ENCODE data around the gene CALCR.
"Not testable (repeated sequence)": the region's sequence is repeated elsewhere in the genome, so short reads cannot be mapped to it uniquely, and the experiment has no call there.

Gene CALCR

DNA sequence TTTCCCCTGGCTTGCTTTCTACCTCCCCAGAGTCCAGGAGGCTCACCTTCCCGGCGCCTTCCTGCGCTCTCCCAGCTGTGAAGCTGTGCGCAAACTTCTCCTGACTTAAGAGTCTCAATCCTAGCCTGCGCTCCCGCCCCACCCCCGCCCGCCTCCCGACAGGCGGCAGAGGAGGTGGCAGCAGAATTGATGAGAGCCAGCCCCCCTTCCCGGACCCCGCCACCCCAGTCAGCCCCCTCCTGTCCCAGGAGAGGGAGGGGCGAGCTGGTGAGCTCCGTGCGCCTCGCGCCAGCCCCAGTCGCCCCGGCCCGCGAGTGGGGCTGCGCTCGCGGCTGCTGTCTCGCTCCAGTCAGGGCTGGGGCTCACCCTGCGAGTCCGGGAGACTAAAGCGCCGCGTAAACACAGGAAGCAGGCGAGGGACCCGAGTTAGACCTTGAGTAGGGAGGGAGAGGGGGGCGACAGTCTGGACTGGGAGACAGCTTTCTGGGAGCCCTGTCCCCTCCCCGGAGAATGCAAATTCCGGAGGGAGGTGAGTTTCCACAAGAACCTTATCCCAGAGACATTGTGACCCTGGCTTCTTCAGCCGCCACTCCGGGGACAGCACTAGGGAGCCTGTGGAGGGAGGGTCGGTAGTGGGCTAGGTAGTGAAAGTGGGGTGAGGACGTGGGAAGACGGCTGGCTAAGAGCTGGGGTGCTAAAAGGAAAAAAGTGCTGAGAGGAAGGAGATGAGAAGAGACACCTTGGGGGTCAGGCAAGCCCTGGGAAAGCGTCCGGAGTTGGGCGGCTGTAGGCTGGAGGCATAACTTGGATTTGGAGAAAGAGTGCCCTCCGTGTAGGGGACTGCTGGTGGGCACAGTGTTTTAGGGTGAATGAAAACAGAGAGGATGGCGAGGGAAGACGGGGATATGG, at the start of gene CALCR:
Gene CALCR, minus strand, starts transcription at position 79 of the 909 bp plus-strand sequence. CDS start 87,743 bp downstream, outside the sequence.
- no peak for DNase-seq (ENCODE audit: low read depth)

DNA sequence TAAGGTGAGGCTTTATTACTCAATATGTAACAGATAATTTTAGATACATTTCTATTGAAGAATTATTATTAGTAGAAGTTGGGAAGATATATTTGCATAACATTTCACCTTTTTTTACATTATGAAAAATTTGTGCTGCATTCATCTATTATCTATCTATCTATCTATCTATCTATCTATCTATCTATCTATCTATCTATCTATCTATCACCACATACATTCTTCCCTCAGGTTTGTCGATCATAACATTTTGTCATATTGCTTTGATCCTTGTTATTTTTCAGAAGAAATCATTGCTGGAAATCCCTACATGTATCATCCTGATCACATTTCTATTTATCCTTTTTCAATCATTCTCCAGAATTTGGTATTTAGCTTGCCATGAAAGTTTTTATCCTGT, 49.3 kb upstream of the CALCR start:
- no peak for DNase-seq (ENCODE audit: low read depth)

DNA sequence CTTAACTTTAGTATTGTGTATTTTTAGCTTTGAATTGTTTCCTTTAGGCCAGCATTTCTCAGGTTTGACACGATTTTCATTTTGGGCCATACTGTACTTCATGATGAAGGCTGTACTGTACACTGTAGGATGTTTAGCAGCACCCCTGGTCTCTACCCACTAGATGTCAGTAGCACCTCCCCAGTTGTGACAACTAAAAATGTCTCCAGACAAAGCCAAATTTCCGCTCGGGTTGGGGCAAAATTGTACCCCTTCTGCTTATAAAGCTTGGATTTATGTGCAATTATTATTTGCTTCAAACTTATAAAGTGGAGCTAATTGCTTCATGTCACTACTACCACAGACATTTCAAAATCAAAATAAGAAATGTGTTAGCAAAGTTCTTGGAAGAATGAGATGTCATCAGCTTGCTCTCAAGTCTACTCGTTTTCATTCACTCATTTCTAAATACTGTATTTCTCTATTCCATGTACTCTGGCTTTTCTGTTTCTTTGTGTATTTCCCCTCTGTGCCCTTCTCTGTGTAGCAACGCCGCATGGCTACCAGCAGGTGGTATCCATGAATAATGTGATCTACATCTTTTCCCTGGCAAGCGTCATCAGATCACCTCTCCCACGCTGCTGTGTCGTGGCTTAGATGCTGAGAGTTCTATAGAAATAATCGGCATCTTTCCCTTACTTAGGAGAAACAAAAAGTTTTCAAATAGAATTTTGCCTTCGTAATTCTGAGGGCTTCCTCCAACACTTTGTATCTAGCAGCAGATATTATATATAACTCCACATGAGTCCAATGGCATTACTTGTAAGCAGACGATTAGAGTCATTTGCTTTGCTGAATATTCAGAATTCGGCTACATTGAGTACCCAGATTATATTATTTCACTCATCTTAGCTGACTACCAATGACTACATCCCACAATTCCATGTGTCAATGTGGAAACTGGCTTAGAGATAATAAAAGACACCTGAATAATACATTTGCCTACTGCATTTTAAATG, 47.8 kb upstream of the CALCR start:
- DNase-seq (ENCODE audit: low read depth): no peak

DNA sequence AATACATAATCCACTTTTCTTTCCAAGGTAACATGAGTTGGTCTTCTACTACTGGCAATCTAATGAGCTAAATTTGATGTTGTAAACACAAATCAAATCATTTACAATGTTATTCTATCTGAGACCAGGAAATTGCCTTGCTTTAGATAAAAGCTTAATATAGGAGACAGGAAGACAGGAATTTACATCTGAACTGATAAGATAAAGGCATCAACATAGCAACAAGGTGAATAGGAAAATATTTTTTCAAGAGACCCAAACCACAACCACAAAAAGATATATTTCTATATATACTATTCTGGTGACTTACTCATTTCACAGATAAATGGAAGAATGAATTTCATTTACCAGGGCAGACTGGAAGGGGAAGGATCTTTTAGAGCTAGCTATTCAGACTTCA, 46.3 kb upstream of the CALCR start:
- DNase-seq (ENCODE audit: low read depth): no peak

DNA sequence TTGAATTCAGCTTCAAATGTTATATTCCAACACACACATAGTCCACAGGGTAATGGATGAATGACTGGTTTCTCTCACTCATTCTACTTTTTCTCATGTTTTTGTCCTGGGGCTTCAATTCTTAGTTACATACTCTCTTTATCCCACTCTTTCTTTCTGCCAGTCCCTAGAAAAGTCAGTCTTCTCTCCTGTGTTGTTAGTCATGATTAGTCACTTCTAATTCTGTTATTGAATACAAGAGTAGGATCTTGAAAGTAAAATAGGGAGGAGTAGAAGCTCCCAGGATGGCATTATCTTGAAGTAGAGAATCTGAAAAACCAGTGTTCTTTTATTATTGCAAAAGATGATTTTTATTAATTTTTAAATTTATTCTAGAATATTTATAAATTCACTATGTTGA, 45.5 kb upstream of the CALCR start:
- no peak for DNase-seq (ENCODE audit: low read depth)

DNA sequence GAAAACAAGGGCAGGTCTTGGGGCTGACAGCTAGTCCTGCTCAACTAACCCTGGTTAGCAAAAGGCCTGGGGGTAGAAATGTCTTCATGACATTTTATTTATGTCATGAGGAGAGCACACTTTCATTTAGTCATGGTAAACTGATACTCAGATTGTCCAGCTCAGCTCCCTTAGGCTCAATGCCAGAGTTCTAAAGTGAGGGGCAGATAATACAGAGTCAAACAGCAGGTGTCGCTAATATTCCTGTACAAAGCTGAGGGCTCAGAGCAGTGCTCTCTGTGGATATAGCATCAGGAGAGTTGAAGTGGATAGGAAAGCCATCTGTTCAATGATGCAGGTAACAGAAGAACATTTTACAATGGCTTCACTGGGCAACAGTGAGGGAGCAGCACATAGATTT, 26.8 kb upstream of the CALCR start:
- no peak for DNase-seq (ENCODE audit: low read depth)

DNA sequence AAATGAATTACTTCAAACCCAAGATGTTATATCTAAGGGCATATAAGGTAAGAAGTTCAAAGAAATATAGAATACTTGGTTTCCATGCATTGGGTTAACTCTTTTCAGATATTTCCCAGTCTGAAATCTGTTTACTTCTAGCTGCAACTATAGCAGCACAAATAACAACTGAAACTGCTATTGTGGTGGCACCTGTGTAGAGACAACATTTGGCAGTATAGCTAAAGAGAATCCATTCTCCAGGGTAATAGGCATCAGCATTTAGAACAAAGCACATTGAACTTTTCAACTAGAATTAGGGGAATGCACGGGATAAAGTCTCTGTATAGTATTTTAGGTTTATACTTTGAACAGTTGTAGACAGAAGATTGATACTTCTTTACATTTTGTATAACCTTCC, 19.7 kb upstream of the CALCR start:
- DNase-seq (ENCODE audit: low read depth): no peak

DNA sequence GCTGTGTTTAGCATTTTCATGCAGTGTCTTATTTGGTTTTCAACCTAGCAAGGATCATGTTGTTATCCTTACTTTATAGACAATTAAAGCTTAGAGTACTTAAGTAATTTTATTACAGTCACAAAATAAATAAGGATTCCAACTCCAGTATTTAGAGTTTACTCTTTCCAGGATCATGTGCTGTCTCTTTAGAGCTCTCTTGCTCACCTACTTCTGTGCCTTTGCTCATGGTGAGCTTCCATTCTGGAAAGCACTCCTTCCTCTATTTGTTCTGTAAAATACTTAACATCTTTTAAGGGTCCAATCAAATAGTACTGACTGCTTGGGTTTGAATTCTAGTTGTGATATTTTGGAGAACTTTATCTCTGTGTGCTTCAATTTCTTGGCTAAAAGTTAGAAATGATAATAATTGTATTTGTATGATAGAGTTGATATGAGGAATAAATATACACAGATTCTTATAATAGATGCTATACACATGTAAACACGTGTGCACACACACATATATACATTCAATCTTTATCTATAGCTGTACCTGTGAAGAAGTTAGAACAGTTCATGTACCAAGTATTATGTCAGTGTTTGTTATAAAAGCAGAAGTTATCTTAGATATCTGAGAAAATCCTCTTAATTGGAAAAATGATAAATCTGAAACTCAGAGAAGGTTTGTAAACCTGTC, 18.2 kb upstream of the CALCR start:
- no peak for DNase-seq (ENCODE audit: low read depth)

DNA sequence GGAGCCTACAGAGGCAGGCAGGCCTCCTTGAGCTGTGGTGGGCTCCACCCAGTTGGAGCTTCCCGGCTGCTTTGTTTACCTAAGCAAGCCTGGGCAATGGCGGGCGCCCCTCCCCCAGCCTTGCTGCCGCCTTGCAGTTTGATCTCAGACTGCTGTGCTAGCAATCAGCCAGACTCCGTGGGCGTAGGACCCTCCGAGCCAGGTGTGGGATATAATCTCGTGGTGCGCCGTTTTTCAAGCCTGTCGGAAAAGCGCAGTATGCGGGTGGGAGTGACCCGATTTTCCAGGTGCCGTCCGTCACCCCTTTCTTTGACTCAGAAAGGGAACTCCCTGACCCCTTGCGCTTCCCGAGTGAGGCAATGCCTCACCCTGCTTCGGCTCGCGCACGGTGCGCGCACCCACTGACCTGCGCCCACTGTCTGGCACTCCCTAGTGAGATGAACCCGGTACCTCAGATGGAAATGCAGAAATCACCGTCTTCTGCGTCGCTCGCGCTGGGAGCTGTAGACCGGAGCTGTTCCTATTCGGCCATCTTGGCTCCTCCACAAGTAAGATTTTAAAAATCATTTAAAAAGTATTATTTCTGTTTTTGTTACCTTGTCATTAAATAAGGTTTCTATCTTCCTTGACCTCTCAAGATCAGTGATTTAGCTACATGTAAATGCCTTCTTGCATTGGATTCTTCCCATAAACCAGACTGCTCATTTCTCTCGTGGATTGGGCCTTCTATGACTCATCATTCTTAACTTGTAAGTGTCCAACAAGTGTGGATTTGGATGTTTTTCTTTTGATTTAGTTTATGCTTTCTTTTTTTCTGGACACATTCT, 16.9 kb upstream of the CALCR start:
- not testable (repeated sequence) for DNase-seq (ENCODE audit: low read depth)

DNA sequence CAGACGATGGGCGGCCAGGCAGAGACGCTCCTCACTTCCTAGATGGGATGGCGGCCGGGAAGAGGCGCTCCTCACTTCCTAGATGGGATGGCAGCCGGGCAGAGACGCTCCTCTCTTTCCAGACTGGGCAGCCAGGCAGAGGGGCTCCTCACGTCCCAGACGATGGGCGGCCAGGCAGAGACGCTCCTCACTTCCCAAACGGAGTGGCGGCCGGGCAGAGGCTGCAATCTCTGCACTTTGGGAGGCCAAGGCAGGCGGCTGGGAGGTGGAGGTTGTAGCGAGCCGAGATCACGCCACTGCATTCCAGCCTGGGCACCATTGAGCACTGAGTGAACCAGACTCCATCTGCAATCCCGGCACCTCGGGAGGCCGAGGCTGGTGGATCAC, 11.9 kb upstream of the CALCR start:
- not testable (repeated sequence) for DNase-seq (ENCODE audit: low read depth)

DNA sequence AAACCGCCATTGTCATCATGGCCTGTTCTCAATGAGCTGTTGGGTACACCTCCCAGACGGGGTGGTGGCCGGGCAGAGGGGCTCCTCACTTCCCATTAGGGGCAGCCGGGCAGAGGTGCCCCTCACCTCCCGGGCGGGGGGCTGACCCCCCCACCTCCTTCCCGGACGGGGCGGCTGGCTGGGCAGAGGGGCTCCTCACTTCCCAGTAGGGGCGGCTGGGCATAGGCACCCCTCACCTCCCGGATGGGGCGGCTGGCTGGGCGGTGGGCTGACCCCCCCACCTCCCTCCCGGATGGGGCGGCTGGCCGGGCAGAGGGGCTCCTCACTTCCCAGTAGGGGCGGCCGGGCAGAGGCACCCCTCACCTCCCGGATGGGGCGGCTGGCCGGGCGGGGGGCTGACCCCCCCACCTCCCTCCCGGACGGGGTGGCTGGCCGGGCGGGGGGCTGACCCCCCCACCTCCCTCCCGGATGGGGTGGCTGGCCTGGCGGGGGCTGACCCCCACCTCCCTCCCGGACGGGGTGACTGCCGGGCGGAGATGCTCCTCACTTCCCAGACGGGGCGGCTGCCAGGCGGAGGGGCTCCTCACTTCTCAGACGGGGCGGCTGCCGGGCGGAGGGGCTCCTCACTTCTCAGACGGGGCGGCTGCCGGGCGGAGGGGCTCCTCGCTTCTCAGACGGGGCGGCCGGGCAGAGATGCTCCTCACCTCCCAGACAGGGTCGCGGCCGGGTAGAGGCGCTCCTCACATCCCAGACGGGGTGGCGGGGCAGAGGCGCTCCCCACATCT, 11.4 kb upstream of the CALCR start:
- not testable (repeated sequence) for DNase-seq (ENCODE audit: low read depth)

DNA sequence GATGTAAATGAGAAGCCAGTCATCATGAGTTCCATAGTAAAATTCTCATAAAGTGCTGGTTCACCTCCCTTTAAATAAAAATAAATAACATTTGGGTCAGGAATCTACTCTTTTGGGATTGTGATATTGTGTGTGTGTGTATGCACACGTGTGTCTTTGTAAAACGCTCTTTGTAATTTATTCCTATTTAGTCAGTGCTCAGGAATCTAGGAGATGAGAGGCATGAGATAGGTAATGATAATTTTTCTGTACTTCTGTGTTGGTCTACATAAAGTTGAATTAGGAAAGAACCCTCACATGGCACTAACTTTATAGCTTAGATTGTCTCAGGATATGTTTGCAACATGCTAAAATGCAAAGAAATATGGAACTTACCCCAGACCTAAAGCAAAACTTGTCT, 4.9 kb upstream of the CALCR start:
- no peak for DNase-seq (ENCODE audit: low read depth)

DNA sequence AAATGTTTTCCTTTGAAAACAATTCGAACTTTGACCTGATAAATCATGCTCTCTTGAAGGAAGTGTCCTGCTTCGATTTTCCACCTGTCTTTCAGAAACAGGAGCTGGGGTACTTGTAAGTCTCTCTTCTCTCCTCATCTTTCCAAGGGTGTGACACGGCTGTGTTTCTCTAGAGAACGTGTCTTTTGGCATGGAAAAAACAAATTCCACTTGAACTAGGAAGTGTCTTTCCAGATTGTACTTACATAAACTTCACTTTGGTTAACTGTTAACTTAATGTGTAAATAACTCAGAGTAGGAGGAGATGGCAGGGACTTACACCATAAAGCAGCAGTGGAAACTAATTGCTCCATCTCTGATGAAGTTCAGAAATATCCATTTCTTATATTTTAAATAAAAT, 4.2 kb upstream of the CALCR start:
- DNase-seq (ENCODE audit: low read depth): no peak

DNA sequence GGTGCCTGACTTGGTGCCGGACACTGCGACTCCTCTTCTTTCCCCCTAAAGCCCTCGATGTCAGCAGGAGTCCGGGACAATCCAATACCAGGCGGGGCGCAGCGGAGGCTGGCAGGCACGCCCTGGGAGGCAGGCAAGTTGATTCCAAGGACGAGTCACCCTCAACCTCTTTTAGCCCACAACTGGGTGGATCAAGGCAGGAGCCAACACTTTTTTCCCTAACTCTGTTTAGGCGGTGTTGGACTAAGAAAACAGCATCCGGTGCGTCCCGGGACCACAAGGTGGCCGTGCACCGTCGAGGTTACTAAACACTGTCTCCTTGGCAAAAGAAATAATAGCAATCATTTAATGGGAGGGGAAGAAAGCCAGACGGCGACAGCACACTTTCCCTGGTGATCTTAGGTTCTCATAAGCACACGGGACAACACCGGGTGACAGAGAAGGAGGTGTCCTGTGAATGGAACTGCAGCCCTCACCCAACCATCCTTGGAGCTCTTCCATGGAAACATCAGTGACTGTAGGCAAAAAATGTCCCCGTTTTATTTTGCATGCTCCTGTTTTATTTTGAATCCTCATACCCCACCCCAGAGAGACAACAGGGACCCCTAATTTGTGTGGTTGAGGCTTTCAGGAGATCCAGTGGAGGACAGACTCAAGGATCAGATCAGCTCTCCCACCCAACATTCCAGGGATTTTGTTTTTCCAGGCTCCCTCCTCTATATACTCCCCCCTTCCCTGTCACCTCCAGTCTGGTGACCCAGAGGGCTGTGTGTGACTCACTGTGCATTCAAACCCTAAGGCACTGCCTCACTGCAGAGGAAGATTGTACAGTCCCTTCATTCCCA, 1.3 kb upstream of the CALCR start:
- no peak for DNase-seq (ENCODE audit: low read depth)

DNA sequence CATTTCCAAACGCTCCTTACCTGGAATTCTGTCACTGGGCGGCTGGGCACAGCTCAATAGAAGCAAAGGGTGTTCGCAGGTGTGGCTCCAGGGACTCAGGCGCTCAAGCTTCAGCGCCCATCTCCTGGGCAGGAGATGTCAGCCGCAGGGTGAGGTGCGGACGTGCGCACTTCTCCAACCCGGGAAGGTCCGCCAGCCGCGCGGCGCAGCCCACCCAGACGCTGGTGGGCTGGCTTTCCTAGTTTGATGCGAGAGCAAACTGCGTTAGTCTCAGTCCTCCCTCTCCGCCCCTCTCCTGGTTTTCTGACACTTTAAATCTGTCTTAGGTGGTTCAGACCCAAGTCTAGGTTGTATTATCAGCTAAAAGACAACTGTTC, 267 bp downstream of the CALCR start:
- DNase-seq (ENCODE audit: low read depth): no peak

DNA sequence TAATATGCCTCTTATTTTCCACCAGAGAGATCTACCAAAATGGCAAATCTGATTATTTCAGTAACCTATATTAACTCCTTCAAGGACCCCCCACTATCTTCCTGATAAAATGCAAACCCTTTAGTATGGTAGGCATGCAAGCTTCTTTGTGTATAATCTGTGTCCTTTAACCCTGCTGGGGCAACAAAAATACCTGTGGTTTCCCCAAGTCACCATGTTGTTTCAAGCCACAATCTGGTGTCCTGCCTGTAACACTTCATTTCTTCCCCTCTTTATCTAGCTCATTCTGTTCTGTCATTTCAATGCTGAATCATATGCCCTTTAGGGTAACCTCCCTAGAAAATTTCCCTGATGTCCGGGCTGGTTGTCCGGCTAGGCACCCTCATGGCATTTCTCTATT, 5.3 kb downstream of the CALCR start:
- DNase-seq (ENCODE audit: low read depth): no peak

DNA sequence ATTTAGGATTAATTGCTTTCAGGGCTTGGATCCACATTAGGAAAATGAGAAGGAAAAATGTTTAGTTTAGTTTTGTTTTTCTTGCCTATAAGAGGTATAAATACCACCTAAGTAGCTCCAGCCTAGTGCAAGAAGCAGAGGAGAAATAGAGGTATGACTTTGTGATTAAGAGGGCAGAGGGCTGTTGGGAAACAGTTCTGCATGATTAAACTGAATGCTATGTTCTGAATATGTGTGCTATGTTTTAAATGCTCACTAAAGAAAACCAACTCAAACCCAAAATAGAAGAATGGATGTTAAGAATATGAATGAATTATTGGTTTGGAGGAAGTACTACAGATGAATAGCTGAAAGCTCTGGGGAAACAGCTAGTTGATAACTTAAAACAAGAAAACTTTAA, 7.6 kb downstream of the CALCR start:
- no peak for DNase-seq (ENCODE audit: low read depth)

DNA sequence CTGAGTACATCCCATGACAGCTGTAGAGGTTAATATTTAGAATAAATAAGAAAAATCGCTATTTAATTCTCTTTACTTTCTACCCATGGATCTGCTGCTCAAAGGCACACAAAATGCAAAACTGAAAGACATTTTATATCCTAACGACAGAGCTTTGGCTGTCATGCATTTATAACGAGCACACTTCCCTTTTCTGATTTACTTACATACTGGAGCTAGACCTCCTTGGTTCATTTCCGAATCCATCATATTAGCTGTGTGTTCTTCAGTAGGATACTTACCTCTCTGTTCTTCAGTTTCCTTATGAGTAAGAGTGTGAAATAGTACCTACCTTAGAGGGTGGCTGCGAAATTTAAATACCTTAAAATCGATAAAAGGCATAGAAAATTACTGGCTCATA, 10.9 kb downstream of the CALCR start:
- no peak for DNase-seq (ENCODE audit: low read depth)

DNA sequence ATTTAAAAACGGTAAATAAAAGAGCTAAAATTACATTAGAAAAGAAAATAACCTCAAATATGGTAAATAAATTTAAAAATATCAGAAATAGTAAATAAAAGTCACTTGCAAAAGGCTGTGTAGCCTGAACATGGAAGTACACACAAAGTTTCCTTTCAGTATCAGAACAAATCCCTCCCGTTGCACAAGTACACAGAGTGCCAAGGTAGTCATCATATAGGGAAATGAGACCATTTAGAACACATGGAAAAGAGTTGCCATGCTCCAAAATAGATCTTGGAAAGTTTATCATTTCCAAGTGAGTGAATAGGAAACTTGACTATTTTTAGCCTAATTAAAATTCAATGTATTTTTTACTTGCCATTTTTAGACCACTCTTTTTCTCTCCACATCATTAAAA, 11.6 kb downstream of the CALCR start:
- no peak for DNase-seq (ENCODE audit: low read depth)

DNA sequence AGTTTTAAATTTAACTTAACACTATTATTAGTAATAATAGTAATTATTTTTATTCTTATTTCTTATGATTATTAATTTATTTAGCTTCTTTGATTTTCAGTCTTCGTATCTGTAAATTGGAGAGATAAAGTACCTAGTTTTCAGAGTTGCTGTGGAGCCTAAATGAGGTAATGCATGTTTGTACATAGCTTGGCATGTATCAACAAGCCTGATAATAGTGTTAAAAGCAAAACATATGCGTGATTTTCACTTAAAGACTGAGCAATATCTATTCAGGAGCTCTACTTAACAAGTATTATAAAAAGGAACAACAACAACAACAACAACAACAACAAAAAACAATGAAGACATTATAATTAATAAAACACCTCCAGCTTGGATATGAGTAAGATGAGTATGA, 12.4 kb downstream of the CALCR start:
- no peak for DNase-seq (ENCODE audit: low read depth)
